GM21390 (cell line): Measurements from ENCODE around the gene DUSP2.

Experiments used
- ATAC-seq: cut with Tn5 transposase; IDR thresholded peaks from one replicate; pipeline ENCODE4 v1.9.1; 2021; ENCODE audit not compliant: unreplicated experiment

The DUSP2 gene

DNA sequence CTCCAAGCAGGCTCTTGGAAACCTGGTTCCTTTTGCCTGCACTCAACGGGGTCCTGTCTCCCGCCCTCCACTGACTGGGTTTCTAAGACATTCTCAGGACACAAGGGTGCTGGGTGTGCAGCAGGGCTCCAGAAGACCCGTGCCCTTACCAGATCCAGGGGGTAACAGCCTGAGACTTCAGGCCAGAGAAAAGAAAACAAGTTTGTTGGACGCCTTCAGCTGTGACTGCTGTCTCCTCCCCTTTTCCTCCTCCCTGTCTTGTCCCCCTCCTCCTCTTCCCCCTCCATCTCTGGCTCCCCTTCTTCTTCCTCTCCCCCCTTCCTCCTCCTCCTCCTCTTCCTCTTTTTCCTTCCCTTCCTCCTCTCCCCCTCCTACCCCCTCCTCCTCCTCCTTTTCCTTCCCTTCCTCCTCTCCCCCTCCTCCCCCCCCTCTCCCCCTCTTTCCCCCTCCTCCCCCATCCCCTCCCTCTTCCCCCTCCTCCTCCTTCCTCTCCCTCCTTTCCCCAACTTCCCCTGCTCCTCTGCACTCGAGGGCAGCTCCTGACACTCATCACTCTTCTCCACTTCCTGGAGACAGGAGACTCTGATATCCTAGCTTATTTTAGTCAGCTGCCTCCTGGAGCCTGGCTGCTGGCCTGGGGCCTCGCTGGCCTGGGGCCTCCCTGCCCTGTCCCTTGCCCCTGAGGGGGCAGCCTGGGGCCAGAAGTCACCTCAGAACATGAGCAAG, 41.3 kb downstream of the DUSP2 start:
- no peak for ATAC-seq

- ATAC-seq, result no peak
These were observed 42.0 kb downstream of the DUSP2 start for GRCh38 chr2:96103187-96103601.

DNA sequence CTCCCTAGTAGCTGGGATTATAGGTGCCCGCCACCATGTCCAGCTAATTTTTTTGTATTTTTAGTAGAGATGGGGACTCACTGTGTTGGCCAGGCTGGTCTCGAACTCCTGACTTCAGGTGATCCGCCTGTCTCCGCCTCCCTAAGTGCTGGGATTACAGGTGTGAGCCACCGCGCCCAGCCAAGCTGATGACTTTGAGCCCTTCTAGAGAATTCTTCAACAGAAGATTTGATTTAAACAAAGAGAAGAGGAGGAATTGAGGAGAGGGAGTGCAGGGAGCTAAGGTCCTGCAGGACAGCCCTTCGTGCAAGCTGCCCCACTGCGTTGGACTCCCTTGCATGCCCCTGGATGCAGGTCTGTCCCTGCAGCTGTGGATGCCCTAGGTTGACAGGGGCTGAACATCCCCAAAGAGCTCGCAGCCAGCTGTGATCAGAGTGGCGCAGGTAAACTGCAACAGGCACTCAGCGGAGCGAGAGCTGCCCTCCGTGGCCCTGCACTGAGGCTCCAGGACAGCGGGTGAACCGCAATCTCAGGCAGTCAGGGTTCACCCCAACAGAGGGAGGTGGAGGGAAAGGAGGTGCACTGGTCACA, 42.5 kb downstream of the DUSP2 start:
- no peak for ATAC-seq

DNA sequence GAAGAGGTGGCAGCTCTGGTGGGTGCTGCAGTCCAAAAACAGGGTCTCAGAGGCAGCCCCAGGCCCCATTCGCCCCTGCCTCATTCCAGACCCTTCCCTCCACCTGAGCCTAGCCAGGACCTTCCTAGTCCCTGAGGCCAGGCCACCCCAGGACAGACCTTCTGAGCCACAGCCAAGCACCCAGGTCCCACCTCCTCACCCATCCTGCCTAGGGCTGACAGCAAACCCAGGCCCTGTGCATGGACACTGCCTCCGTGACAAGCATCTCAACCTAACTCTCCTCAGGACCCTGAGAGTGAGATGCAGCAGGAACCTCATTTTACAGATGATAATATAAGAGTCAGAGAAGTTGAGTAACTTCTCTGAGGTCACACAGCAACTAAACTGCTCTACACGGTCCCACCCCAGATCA, 44.3 kb downstream of the DUSP2 start:
- ATAC-seq, result no peak

DNA sequence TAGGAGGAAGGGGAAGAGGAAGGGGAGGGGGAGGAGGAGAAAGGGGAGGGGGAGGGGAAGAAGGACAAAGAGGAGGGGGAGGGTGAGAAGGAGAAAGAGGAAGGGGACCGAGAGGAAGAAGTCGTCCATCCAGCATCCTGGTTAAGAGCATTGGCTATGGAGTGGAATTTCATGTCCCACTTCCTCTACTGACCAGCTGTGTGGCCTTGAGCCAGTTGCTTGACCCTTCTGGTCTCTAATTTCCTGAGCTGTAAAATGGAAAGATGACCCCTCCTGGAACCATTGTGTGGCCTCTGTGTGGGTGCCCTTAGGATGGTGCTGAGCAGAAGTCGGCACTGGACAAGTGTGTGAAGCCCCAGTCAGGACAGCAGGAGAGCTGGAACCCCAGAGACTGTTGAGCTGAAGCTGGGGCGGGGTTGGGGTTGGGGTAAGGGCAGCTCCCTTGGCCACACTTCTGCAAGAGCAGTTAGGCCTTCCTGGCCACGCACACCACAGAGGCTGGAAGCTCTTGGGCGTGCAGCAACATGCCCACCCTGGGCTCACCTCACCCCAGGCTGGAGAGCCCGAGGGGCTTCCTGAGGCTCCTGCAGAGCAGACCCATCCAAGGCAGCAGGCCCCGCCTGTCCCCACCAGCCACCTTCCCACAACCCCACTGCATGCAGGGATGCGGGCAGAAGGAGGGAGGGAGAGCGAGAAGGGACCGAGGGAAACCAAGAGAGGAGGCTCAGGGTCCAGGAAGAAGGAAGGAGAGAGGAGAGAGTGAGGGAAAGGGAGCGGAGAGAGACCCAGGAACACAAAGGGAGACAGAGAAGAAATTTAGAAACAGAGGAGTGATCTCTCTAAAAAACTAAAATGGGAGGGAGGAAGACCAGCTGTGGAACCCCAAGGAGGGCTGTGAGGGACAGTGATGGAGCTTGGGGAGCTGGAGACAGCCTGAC, 45.1 kb downstream of the DUSP2 start:
- ATAC-seq, result no peak

GRCh38 chr2:96098900-96099590, 46.2 kb downstream of the DUSP2 start:
- ATAC-seq, result no peak

DNA sequence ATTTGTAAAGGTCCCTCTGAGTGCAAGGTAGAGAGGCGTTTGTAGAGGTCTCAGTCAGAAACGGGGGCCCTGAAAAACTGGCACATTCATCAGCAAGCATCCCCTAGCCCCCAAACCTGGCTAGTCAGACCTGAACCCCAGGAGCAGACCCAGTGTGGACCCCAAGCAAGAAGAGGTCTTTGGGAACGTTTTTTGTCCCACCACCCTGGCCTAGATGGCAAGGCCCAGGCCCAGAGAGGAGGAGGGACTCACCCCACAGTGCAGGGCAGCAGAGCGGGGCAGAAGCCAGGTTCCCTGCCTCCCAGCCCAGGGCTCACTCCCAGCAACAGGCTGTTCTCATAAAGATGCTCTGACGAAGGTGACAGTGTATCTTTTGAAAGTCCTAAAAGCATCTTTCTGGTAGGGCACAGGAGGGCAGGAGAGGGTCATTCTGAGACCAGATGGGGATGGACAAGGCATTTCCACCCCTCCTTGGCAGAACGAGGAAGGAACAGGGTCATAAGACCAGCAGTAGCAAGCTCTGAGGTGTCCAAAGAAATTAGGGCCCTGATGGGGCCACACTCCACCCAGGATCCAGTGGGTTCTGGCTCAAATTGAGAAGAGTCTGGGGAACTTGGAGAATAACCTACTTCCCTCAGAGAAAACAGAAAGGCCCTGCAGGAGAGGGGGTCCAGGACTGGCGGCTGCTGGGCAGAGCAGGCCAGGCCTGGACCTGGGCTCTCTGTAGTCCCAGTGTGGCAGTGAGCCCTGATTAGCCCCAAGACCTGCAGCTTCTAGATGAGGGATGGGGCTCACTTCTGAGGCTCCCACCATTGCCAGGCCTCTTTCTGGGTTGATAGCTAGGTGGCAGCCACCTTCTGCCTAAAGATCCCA, 47.1 kb downstream of the DUSP2 start:
- no peak for ATAC-seq

DNA sequence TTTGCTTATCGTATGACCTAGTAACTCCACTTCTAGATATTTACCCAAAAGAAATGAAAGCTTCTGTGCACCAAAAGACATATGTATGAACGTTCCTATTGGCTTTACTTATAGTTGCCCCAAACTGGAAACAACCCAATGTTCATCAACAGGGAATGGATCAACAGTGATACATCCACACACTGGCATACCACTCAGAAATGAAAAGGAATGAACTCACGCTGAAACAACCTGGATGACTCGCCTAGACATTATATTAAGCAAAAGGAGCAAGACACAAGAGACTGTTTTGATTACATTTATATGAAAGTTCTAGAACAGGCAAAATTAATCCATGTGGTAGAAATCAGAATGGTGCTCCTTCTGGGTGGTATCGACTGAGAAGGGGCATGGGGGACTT, 47.8 kb downstream of the DUSP2 start:
- no peak for ATAC-seq

DNA sequence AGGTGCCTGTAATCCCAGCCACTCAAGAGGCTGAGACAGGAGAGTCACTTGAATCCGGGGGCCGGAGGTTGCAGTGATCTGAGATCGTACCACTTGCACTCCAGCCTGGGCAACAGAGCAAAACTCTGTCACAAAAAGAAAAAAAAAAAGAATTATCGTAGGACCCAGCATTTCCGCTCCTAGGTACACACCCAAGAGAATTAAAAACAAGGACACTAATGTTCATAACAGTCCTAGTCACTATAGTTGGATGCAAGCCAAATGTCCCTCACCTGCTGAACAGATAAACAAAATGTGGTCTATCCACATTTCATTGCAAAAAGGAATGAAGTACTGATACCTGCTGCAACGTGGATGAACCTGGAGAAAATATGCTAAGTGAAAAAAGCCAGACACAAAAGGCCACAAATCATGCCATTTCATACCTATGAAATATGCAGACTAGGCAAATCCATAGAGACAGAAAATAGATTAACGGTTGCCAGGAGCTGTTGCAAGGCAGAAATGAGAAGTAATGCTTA, 50.1 kb downstream of the DUSP2 start:
- ATAC-seq, result no peak

GRCh38 chr2:96093528-96093927, 51.7 kb downstream of the DUSP2 start:
- ATAC-seq, result no peak
